Sigmoid colon (tissue), 7 donors: ENCODE data around the gene ABCC4. TPM values are rescaled to one million over a fixed set of nuclear protein-coding genes. Genes with fewer than 3 reads are reported as not detected.
"Not testable (repeated sequence)": the region's sequence is repeated elsewhere in the genome, so short reads cannot be mapped to it uniquely, and the experiment has no call there.

Source experiments
- DNase-seq: peaks from one replicate; pipeline ENCODE4 v3.0.0-alpha.2; 2019
- H3K27ac ChIP-seq, 4 donors: fragments of 200-600 bp; sonication (generic); one replicate each; pipeline ENCODE4 v1.5.1; 2016 to 2019; ENCODE audit warnings: mild to moderate bottlenecking in 1 of 4
- H3K27me3 ChIP-seq, 3 donors: fragments of 200-600 bp; sonication (generic); one replicate each; pipeline ENCODE4 v1.5.1; 2019; ENCODE audit warnings: mild to moderate bottlenecking in 1 of 3
- H3K36me3 ChIP-seq, 4 donors: fragments of 200-600 bp; sonication (generic); one replicate each; pipeline ENCODE4 v1.5.1; 2016 to 2019
- H3K4me1 ChIP-seq, 4 donors: fragments of 200-600 bp; sonication (generic); one replicate each; pipeline ENCODE4 v1.5.1; 2017 to 2019
- H3K4me3 ChIP-seq, 4 donors: fragments of 200-600 bp; sonication (generic); one replicate each; pipeline ENCODE4 v1.5.1; 2017 to 2019; ENCODE audit warnings: mild to moderate bottlenecking in 2 of 4, moderate library complexity in 1 of 4
- H3K9me3 ChIP-seq, 4 donors: fragments of 200-600 bp in 3 of 4; sonication (generic) in 3 of 4; one replicate each; pipeline versions ENCODE4 v1.5.1 to v1.6.1; 2013 to 2019
- CTCF ChIP-seq, 4 experiments: fragments of 450-650 bp in 3 of 4; fragments of 200-600 bp in 1 of 4; IDR thresholded peaks; one replicate each; pipeline ENCODE4 v1.5.1; 2016 to 2019; ENCODE audit warnings: antibody characterized with exemption in 4 of 4, mild to moderate bottlenecking in 3 of 4, moderate library complexity in 2 of 4
- EP300 ChIP-seq, 4 donors: sonication (generic); formaldehyde crosslinking; IDR thresholded peaks; one replicate each; pipeline ENCODE4 v1.6.1; 2017; ENCODE audit warnings: antibody characterized with exemption in 4 of 4
- POLR2A ChIP-seq, 2 donors: fragments of 450-650 bp; IDR thresholded peaks; one replicate each; pipeline ENCODE4 v1.6.1; 2016; ENCODE audit warnings: antibody characterized with exemption in 2 of 2, mild to moderate bottlenecking in 2 of 2, moderate library complexity in 2 of 2
- POLR2AphosphoS5 ChIP-seq, 4 donors: sonication (generic); formaldehyde crosslinking; IDR thresholded peaks; one replicate each; pipeline ENCODE4 v1.6.1; 2017; ENCODE audit warnings: antibody characterized with exemption in 4 of 4
- WGBS, 2 donors: extraction: QIAGEN DNeasy Blood & Tissue Kit; methylation state at CpG; one replicate each; pipeline ENCODE4 v1.1.7; 2013; 5-methylcytosine and 5-hydroxymethylcytosine counted together
- intact Hi-C: fragments of 100-400 bp; cut with DNase I; formaldehyde crosslinking; loops from one replicate; pipeline ENCODE4 v1.15.1; 2023
- polyA plus RNA-seq, 3 donors: library from polyadenylated mRNA; stranded (reverse); fragments of 200-250 nt; gene quantifications; one replicate each; pipeline ENCODE4 v1.2.3, GENCODE V29; 2013
- total RNA-seq, 4 donors: library from RNA; depleted of rRNA; stranded (reverse); fragments of >200 nt; gene quantifications; one replicate each; pipeline ENCODE4 v1.1.0, GENCODE V29; 2016
- donor health status: healthy with polysubstance abuse.
- donor health status: Bipolar disorder and iron deficiency.
- donor health status: healthy.

The ABCC4 gene
- total and polyA plus RNA-seq, 7 donors: 1.2 to 56.3 (median 24.3) TPM

- intact Hi-C loops: loop anchor here (5.0 to 10.0 kb wide), 2 partner anchors 104 to 176 kb away; no protein-coding TSS in a partner anchor
- H3K27ac ChIP-seq: no peak overlapping the region
- 69 to 89% methylated on average over 8 of the region's 8 CpGs for WGBS, 2 donors
- H3K9me3 ChIP-seq: no peaks in the 10 kb centered on the region
- H3K4me3 ChIP-seq: no peak overlapping the region
- H3K4me1 ChIP-seq: peaks cover 0 to 45% (median 24%) of the 10 kb centered on the region in 4 donors
- H3K27me3 ChIP-seq: no peaks in the 10 kb centered on the region
- no peaks in the 10 kb centered on the region for H3K36me3 ChIP-seq
- TF ChIP-seq POLR2A (IDR thresholded peaks at IDR 0.05) (no peak), POLR2AphosphoS5 (IDR thresholded peaks at IDR 0.05) (no peak), CTCF (IDR thresholded peaks at IDR 0.05) (no peak), EP300 (IDR thresholded peaks at IDR 0.05) (no peak)
- no peak for DNase-seq
Observed at GRCh38 chr13:95298169-95298965, 2.9 kb downstream of the ABCC4 start.

- no peak overlapping the region for H3K4me3 ChIP-seq
- WGBS, 2 donors: 21 to 56% methylated on average over 4 of the region's 4 CpGs
- no peaks in the 10 kb centered on the region for H3K9me3 ChIP-seq
- H3K27me3 ChIP-seq: no peaks in the 10 kb centered on the region
- peak; percentile 26 to 63 (median 57) for TF ChIP-seq CTCF (IDR thresholded peaks at IDR 0.05)
- no peak for TF ChIP-seq POLR2A (IDR thresholded peaks at IDR 0.05)
- no peaks in the 10 kb centered on the region for H3K36me3 ChIP-seq
- intact Hi-C loops: loop anchor here (5.0 to 10.0 kb wide), 2 partner anchors 106 to 178 kb away; no protein-coding TSS in a partner anchor
- no peak overlapping the region for H3K27ac ChIP-seq
- no peak for DNase-seq
- H3K4me1 ChIP-seq: peaks cover 0 to 36% (median 17%) of the 10 kb centered on the region in 4 donors
Observed at GRCh38 chr13:95296326-95296925, 4.8 kb downstream of the ABCC4 start.

DNA sequence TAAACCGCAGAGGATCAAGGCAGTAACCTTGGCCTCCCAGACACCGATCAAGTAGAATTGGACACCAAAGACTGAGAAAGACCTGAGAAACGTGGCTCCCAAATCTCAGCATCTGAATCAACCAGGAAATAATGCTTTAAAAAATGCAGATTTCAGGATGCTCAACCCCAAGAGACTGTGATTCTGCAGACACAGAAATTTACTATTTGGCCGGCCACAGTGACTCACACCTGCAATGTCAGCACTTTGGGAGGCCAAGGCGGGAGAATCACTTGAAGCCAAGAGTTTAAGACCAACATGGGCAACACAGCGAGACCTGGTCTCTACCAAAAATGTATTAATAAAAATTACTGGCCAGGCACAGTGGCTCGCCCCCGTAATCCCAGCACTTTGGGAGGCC lies 6.2 kb downstream of the ABCC4 start:
- TF ChIP-seq CTCF (IDR thresholded peaks at IDR 0.05) (no peak), EP300 (IDR thresholded peaks at IDR 0.05) (no peak), POLR2AphosphoS5 (IDR thresholded peaks at IDR 0.05) (no peak), POLR2A (IDR thresholded peaks at IDR 0.05) (no peak)
- no peaks in the 10 kb centered on the region for H3K9me3 ChIP-seq
- intact Hi-C loops: loop anchor here (5.0 to 10.0 kb wide), 2 partner anchors 107 to 180 kb away; no protein-coding TSS in a partner anchor
- H3K4me3 ChIP-seq: no peak overlapping the region
- H3K36me3 ChIP-seq: no peaks in the 10 kb centered on the region
- DNase-seq: no peak
- no peaks in the 10 kb centered on the region for H3K27me3 ChIP-seq
- 94 to 95% methylated on average over 8 of the region's 8 CpGs for WGBS, 2 donors
- H3K4me1 ChIP-seq: peaks cover 0 to 30% (median 12%) of the 10 kb centered on the region in 4 donors
- H3K27ac ChIP-seq: no peak overlapping the region

DNA sequence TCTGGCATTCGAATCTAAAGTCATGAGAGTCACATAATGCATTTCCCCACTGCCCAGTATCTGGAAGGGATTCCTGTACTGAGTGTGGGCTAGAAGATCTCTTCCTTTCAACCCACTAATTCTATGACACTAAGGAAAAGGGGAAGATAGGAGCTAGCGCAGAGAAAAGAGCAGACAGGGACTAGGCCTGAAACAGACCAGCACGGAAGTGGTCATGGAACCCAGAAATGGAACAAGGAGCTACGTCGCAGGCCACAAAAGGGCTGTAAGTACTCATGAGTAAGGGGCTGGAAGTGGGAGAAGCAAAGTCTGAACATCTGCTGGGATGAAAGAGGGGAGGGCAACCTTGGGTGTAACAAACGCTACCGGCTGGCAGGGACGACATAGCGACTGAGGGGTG lies 8.6 kb downstream of the ABCC4 start:
- DNase-seq: no peak
- TF ChIP-seq POLR2AphosphoS5 (IDR thresholded peaks at IDR 0.05): no peak
- no peak for TF ChIP-seq CTCF (IDR thresholded peaks at IDR 0.05)
- TF ChIP-seq POLR2A (IDR thresholded peaks at IDR 0.05): no peak
- TF ChIP-seq EP300 (IDR thresholded peaks at IDR 0.05): no peak

DNA sequence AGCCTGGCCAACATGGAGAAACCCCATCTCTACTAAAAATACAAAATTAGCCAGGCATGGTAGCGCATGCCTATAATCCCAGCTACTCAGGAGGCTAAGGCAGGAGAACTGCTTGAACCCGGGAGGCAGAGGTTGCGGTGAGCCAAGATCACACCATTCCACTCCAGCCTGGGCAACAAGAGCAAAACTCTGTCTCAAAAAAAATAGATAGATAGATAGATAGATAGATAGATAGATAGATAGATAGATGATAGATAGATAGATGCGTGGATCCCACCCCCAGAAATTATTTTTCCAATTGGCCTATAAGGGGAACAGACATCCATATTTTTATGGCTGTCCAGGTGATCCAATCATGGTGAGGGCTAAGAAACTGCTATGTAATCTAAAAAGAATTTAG lies 11.3 kb downstream of the ABCC4 start:
- 94 to 98% methylated on average over 4 of the region's 4 CpGs for WGBS, 2 donors
- not testable (repeated sequence) for H3K27ac ChIP-seq, DNase-seq, H3K27me3 ChIP-seq, H3K9me3 ChIP-seq, H3K4me3 ChIP-seq, H3K36me3 ChIP-seq
- peaks cover 0 to 13% (median 6%) of the 10 kb centered on the region in 4 donors for H3K4me1 ChIP-seq
- intact Hi-C loops: loop anchor here (10.0 kb wide), 1 partner anchor 185 kb away; no protein-coding TSS in a partner anchor

More for the DNA sequence above, 8.6 kb downstream of the ABCC4 start:
- intact Hi-C loops: loop anchor here (10.0 kb wide), 1 partner anchor 182 kb away; no protein-coding TSS in a partner anchor
- H3K27me3 ChIP-seq: no peaks in the 10 kb centered on the region
- peaks cover 0 to 8% (median 3%) of the 10 kb centered on the region in 4 donors for H3K4me1 ChIP-seq
- no peak overlapping the region for H3K4me3 ChIP-seq
- no peak overlapping the region for H3K27ac ChIP-seq
- 95 to 96% methylated on average over 9 of the region's 9 CpGs for WGBS, 2 donors
- H3K9me3 ChIP-seq: no peaks in the 10 kb centered on the region
- H3K36me3 ChIP-seq: no peaks in the 10 kb centered on the region
